ENCODE data around the gene CELSR1. TPM values are rescaled to one million over a fixed set of nuclear protein-coding genes. Genes with fewer than 3 reads are reported as not detected.

CELSR1 gene
- total RNA-seq, 1 experiment from 2014 or later: 8.7 TPM

DNA sequence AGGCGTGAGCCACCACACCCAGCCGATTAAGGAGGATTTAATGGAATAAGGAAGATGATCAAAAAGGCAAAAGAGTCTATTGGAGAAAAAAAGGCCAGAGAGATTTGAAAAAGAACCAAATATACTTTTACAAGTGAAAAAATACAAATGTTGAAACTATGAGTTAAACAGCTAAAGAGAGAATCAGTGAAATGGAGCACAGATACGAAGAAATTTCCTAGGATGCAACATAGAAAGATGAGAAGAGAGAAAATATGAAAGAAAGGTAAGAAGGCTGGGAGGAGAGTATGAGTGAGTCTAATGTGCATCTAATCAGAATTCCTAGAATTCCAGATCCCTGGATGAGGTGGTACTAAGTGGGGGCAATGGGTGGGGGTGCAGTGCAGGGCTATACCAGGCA, 19.4 kb upstream of the CELSR1 start:
- DNase-seq (ENCODE audit: extremely low read depth, low read depth): no peak

DNA sequence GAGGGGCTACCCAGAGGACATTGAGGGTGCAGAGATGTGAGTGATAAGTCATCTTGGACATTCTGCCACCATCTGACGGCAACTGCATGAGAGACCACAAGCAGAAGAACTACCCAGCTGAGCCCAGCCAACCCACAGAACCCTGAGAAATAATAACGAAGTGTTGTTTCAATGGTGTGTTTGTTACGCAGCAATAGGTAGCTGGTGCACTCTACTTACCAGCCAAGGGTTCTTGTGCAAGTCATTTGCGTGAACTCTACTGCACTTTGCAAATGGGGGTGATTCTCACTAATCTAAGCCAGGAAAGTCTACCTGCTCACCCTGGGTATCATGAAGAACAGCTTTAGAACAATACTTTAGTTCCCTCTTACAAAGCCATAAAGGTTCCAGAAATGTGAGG, 15.8 kb upstream of the CELSR1 start:
- no peak for DNase-seq (ENCODE audit: extremely low read depth, low read depth)

- DNase-seq (ENCODE audit: extremely low read depth, low read depth): no peak
These were observed 14.6 kb upstream of the CELSR1 start for GRCh38 chr22:46551996-46552395.

- no peak for DNase-seq (ENCODE audit: extremely low read depth, low read depth)
These were observed 13.9 kb upstream of the CELSR1 start for GRCh38 chr22:46551321-46551720.

- no peak for DNase-seq (ENCODE audit: extremely low read depth, low read depth)
These were observed 12.7 kb upstream of the CELSR1 start for GRCh38 chr22:46549971-46550641.

GRCh38 chr22:46549563-46549840, 12.1 kb upstream of the CELSR1 start:
- no peak for DNase-seq (ENCODE audit: extremely low read depth, low read depth)

DNA sequence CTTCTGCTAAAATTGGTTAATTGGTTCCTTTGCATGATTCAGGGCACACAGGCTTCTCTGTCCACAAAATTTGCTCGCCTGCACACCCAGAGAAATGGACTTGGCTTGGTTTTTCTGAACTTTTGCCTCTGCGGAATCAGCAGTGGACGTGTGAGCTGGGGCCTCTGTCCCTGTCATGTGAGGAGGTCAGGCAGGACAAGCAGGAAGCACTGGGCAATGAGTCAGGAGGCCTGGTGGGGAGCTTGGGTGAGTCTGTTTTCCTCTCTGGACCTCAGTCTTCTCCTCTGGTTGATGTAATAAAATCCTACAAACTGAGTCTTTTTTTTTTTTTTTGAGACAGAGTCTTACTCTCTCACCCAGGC, 10.4 kb upstream of the CELSR1 start:
- DNase-seq (ENCODE audit: extremely low read depth, low read depth): no peak

DNA sequence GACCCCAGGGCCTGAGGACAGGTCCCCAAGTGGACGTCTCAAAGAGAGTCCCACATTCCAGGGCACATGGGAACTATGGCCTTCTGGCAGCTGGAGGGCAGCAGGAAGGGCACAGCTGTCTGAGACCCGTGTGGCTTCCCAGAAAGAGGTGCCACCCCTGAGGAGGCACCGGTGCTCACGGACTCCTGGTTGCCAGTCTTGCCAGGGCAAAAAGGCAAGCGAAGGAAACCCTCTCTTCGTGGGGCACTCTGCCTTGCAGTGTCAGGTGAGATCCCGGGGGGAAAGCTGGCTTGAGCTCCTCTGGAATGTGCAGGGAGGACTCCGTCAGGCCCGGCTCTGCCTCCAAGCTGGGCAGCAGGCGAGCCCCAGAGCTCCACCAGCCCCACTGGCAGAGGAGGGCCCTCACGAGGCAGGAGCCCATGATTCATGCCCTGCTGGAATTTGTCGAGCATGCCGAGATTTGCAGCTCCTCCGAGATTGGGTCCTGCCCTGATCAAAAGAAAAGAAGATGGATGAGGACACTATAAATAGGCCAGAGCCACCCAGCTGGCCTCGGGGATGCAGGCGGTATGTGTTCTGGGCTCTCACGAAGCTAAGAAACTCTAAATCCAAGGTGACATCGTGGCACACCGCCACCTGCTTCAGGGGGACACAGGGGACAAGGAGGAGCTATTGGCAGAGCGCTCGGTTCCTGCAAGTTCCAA, 9.9 kb upstream of the CELSR1 start:
- DNase-seq (ENCODE audit: extremely low read depth, low read depth): no peak

GRCh38 chr22:46546466-46547178, 9.2 kb upstream of the CELSR1 start:
- no peak for DNase-seq (ENCODE audit: extremely low read depth, low read depth)

DNA sequence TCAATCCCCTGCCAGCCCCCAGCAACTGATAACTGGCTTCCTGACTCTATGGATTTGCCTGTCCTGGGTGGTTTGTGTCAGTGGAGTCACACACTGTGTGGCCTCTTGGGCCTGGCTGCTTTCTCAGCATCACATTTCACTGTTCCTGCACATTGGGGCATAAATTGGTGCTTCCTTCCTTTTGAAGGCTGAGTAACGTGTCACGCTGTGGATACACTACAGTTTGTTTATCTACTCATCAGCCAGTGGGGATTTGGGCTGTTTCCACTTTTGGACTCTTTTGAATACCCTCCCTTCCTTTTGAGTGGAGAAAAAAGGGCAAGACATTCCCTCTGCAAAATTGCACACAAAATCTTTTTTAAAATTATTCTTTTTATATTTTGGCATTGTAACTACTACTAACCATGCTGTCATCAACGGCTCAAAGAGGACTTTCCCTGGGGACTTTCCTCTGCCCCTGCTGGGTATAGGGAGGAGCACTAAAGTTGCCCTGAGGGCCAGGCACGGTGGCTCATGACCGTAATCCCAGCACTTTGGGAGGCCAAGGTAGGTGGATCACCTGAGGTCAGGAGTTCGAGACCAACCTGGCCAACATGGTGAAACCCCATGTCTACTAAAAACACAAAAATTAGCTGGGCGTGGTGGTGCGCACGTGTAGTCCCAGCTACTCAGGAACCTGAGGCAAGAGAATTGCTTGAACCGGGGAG, 7.8 kb upstream of the CELSR1 start:
- DNase-seq (ENCODE audit: extremely low read depth, low read depth): no peak

DNA sequence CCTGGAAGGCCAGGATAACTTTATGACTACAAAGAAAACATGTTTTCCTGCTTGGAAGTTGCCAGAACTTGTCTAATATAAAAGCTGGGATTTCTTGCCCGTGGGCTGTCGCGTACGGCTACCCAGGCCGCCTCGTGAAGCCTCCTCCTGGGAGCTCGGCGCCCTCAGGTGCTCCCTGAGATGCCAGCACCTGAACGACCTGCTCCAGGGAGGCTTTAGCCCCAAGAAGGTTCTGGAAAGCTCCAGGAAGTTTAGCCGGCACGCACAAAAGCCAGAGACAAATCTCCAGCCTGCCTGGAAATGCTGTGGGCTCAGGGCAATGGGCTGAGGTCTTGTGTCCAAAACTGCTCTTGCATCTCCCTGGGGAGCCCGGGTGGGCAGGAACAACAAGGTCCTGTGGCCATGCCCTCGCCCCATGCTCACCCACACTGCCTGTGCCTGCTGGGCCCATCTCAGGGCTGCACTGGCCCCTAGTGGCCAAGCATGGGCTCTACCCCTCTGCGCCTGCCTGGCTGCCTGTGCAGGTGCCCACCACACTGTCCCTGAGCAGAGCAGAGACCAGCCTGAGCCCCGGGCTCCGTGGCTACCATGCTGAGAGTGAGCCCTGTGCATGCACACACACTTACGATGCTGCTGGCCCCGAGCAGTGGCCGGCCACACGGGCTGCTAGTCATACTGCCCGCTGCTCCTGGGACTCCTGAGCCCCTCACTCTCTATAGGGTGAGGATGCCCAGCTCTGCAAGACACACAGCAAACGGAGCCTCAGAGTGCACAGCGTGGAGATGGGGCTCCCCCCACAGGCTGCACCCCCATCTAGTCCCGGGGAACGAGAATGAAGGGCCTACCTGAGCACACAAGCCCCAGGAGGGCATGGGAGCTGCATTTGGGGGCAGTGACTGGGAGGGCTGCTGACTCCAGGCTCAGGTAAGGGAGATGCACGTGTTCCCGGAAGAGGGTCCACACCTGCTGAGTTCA, 4.9 kb upstream of the CELSR1 start:
- peak; percentile 48 for DNase-seq (ENCODE audit: extremely low read depth, low read depth)

- DNase-seq (ENCODE audit: extremely low read depth, low read depth): no peak
These were observed 4.1 kb upstream of the CELSR1 start for GRCh38 chr22:46541536-46541935.

GRCh38 chr22:46540874-46541273, 3.5 kb upstream of the CELSR1 start:
- no peak for DNase-seq (ENCODE audit: extremely low read depth, low read depth)

- DNase-seq (ENCODE audit: extremely low read depth, low read depth): no peak
These were observed 1.7 kb upstream of the CELSR1 start for GRCh38 chr22:46539169-46539568.

- DNase-seq (ENCODE audit: extremely low read depth, low read depth): no peak
These were observed 1.4 kb upstream of the CELSR1 start for GRCh38 chr22:46538814-46539160.

GRCh38 chr22:46537946-46538813, 760 bp upstream of the CELSR1 start:
- no peak for DNase-seq (ENCODE audit: extremely low read depth, low read depth)

GRCh38 chr22:46536537-46537224, 739 bp downstream of the CELSR1 start:
- no peak for DNase-seq (ENCODE audit: extremely low read depth, low read depth)

- DNase-seq (ENCODE audit: extremely low read depth, low read depth): no peak
These were observed 1.4 kb downstream of the CELSR1 start for GRCh38 chr22:46535876-46536536.
